DOHH2 (cell line): ENCODE data around the gene EHMT1.

ENCODE experiments used
- EZH2phosphoT487 ChIP-seq: fragments of 200-600 bp; sonication (generic); IDR thresholded peaks from 2 replicates; pipeline ENCODE4 v1.6.1; 2017; ENCODE audit warnings: borderline replicate concordance, mild to moderate bottlenecking, antibody characterized with exemption, low read length, moderate library complexity, mixed read lengths
- TF ChIP-seq, protein P1 (sequence below): fragments of 200-600 bp; sonication (generic); IDR thresholded peaks from one replicate; pipeline ENCODE4 v1.5.1; 2014; ENCODE audit warnings: antibody characterized with exemption, mild to moderate bottlenecking, low read depth, low read length; ENCODE audit not compliant: poor library complexity, severe bottlenecking

GRCh38 chr9:137702615-137703379 lies 84.0 kb downstream of the EHMT1 start:
- TF ChIP-seq, protein P1, sequence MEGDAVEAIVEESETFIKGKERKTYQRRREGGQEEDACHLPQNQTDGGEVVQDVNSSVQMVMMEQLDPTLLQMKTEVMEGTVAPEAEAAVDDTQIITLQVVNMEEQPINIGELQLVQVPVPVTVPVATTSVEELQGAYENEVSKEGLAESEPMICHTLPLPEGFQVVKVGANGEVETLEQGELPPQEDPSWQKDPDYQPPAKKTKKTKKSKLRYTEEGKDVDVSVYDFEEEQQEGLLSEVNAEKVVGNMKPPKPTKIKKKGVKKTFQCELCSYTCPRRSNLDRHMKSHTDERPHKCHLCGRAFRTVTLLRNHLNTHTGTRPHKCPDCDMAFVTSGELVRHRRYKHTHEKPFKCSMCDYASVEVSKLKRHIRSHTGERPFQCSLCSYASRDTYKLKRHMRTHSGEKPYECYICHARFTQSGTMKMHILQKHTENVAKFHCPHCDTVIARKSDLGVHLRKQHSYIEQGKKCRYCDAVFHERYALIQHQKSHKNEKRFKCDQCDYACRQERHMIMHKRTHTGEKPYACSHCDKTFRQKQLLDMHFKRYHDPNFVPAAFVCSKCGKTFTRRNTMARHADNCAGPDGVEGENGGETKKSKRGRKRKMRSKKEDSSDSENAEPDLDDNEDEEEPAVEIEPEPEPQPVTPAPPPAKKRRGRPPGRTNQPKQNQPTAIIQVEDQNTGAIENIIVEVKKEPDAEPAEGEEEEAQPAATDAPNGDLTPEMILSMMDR, result no peak
- TF ChIP-seq EZH2phosphoT487, result no peak
